ELR (cell line): Measurements from ENCODE around the gene AMD1.

Experiments
- DNase-seq: peaks from one replicate; pipeline ENCODE4 v3.0.0-alpha.2; 2015; ENCODE audit warnings: low read depth

The AMD1 gene

DNA sequence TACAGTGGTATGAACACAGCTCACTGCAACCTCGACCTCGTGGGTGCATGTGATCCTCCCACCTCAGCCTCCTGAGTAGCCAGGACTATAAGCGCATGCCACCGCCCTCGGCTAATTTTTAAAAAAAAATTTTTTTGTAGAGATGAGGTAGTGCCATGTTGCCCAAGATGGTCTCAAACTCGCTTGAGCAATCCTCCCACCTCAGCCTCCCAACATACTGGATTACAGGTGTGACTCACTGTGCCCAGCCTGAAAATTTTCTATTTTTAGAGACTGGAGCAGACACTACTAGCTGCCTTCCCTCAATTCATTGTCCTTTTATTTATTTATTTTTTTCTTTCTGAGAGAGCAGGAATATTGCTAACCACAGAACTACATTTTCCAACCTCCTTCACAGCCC is 63.6 kb downstream of the AMD1 start:
- peak; percentile 16 for DNase-seq

DNA sequence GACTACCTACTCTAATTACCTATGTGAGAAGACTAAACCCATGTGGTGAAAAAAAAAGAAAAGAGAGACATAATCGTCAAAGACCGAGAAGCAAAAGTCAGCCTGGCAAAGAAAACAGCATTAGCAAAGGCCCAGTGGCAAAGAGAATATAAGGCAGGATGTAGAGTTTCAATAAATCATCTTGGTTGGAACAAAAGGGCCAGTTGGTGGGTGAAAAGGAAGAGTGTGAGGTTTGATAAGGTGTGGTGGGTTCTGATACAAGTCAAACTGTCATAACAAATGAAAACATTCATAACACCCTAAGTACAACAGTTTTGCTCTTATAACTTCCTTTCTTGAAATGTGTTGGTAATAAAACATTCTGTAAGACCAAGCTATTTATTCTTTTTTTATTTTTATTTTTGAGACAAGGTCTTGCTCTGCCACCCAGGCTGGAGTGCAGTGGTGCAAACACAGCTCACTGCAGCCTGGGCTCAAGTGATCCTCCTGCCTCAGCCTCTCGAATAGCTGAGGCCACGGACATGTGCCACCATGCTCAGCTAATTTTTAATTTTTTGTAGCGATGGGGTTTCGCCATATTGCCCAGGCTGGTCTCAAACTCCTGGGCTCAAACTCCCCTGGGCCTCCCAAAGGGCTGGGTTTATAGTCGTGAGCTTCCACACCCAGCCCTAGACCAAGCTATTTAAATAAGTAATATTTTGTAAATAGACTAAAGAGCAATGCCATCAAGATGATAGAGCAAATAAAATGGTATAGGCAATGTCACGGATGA is 65.0 kb downstream of the AMD1 start:
- DNase-seq, result no peak

DNA sequence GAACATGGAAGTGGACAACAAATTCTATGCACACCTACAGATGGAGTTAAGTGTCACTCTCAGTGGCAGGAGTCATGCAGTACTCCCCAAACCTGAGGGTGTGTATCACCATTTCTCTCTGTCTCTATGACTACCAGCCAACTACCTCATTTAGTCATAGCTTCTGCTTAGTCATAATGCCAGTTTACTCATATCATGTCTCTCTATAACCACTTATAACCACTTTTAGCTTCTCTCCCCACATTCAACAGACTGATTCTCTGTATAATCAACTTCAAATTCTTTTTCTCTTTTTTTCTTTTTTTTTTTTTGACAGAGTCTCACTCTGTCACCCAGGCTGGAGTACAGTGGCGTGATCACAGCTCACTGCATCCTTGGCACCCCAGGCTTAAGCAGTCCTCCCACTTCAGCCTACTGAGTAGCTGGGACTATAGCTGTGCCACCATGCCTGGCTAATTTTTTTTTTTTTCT is 70.1 kb downstream of the AMD1 start:
- peak; percentile 95 for DNase-seq
